Measurements from ENCODE around the gene MAB21L2.

DNA sequence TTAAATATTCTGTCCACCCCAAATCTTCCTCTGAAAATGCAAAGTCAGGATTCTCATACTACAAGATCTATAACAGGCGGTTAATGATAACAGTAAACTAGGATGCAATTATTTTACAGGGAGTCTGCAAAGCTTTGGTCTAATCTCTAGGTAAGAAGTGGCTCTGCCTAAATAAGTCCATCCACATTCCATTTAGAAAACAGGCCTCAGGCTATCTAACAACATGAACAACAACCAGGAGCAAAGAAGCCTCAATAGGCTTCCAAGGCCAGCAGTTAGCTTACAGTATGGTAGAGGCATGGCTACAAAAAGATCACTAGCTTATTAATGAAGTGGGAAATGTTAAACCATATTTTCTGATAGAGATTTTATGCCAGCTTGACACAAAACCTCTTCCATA, 6.4 kb downstream of the MAB21L2 start:
- TF ChIP-seq, protein P1, sequence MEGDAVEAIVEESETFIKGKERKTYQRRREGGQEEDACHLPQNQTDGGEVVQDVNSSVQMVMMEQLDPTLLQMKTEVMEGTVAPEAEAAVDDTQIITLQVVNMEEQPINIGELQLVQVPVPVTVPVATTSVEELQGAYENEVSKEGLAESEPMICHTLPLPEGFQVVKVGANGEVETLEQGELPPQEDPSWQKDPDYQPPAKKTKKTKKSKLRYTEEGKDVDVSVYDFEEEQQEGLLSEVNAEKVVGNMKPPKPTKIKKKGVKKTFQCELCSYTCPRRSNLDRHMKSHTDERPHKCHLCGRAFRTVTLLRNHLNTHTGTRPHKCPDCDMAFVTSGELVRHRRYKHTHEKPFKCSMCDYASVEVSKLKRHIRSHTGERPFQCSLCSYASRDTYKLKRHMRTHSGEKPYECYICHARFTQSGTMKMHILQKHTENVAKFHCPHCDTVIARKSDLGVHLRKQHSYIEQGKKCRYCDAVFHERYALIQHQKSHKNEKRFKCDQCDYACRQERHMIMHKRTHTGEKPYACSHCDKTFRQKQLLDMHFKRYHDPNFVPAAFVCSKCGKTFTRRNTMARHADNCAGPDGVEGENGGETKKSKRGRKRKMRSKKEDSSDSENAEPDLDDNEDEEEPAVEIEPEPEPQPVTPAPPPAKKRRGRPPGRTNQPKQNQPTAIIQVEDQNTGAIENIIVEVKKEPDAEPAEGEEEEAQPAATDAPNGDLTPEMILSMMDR (IDR thresholded peaks at IDR 0.05), result no peak
- no peak for TF ChIP-seq POLR2A (IDR thresholded peaks at IDR 0.05)
